Measurements from ENCODE around the gene BOLL.

GRCh38 chr2:197759013-197759412, 26.1 kb downstream of the BOLL start:
- TF ChIP-seq, protein P1, sequence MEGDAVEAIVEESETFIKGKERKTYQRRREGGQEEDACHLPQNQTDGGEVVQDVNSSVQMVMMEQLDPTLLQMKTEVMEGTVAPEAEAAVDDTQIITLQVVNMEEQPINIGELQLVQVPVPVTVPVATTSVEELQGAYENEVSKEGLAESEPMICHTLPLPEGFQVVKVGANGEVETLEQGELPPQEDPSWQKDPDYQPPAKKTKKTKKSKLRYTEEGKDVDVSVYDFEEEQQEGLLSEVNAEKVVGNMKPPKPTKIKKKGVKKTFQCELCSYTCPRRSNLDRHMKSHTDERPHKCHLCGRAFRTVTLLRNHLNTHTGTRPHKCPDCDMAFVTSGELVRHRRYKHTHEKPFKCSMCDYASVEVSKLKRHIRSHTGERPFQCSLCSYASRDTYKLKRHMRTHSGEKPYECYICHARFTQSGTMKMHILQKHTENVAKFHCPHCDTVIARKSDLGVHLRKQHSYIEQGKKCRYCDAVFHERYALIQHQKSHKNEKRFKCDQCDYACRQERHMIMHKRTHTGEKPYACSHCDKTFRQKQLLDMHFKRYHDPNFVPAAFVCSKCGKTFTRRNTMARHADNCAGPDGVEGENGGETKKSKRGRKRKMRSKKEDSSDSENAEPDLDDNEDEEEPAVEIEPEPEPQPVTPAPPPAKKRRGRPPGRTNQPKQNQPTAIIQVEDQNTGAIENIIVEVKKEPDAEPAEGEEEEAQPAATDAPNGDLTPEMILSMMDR (IDR thresholded peaks at IDR 0.05) = no peak
- TF ChIP-seq POLR2A (IDR thresholded peaks at IDR 0.05) = no peak
